Amniotic epithelial cell (primary cell): ENCODE measurements around the gene KLK13.

Experiments
- DNase-seq: peaks from one replicate; pipeline ENCODE4 v3.0.0-alpha.2; 2010; ENCODE audit warnings: low read depth

Gene KLK13

GRCh38 chr19:51091895-51092873 is 27.3 kb upstream of the KLK13 start:
- no peak for DNase-seq

- DNase-seq, result no peak
These were observed 26.2 kb upstream of the KLK13 start for GRCh38 chr19:51091126-51091525.

DNA sequence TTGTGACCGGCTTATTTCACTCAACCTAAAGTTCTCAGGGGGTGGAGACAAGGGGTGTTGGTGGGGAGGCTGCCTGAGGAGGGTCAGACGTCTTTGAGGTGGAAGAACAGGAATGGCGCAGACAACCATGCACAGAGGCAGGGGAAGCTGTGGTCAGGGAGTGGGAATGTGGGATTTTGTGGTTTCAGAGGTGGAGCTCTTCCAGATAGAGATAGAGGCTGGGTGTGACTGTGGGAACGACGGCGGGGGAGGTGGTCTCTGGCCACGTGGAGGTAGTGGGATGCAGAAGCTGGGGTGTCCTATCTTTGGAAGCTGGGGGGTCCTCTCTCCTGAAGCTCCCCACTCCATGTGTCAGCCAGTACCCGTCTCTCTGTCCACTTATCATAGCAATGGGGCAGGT is 25.6 kb upstream of the KLK13 start:
- peak; percentile 37 for DNase-seq

DNA sequence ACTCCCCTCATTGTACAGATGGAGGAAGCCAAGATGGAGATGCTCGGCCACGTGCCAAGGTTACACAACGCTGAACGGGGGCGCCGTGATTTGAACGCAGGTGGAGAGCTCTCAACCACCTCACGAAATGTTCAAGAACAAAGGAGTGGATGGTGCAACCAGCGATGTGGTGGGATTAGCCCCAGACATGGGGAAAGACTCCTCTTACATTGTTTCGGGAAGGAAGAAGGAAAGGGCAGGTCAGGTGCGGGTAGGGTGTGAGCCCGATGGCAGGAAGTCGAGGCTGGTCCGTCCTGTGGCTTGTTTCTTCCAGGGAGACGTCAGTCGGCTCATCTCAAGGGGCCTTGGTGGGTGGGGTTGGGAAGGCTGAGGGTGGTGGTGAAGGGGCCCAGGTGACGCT is 24.9 kb upstream of the KLK13 start:
- DNase-seq, result no peak

DNA sequence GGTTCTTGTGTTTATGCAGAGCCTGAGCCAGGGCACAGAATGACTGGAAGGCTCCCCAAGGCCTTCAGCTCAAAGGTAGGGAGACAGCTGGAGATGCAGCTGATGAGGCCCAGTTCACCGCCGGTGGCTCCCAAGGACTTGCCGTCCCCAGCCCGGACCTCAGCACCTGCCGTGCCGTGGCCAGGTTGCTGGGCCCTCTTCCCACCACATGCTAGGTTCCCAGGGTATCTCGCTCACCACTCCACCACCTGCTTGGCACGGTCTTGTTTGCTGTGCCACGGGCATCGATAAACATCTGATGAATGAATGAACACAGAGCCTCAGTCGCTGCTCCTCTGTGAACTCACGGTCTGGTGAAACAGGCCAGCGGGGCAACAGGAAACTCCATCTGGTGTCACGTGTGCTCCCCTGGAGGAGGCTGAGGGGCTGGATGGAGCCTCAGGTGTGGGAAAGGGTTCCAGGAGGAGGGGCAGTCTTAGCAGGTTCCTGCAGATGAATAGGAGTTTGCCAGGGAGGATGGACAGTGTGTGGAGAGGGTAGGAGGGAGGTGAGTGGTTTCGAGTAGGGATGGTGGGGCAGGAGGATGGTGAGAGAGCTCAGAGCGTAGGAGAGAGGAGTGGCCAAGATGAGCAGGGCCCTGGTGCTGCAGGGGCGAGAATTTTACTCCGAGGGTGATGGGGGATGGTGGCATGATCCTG is 21.4 kb upstream of the KLK13 start:
- DNase-seq, result no peak

- no peak for DNase-seq
These were observed 19.6 kb upstream of the KLK13 start for GRCh38 chr19:51084505-51084904.

- DNase-seq, result no peak
These were observed 18.9 kb upstream of the KLK13 start for GRCh38 chr19:51083783-51084182.

- DNase-seq, result no peak
These were observed 18.3 kb upstream of the KLK13 start for GRCh38 chr19:51083181-51083580.

DNA sequence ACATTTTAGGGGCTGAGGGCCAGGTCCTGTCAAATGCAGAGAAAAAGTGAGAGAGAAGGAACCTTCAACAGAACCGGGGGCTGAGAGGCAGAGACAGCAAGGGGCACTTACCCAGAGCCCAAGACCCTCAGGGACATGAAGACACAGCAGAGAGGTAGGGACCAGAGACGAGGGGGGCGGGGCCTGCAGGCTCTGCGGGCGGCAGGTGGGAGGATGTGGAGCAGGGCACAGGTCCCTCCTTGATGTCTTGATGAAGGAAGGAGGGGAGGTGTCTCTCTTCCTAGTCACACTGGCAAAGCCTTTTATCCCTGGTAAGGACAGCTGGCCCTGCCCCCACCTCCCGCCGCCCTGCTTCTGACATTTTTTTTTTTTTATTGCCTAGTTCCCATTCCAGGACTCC is 17.7 kb upstream of the KLK13 start, which contains the start of gene KLK14:
KLK14 (minus strand) TSS at position 277 of the 400 bp plus-strand sequence; CDS start at position 4, 273 bp downstream.
- DNase-seq, result no peak

- DNase-seq, result no peak
These were observed 16.6 kb upstream of the KLK13 start for GRCh38 chr19:51081476-51081875.

- no peak for DNase-seq
These were observed 14.7 kb upstream of the KLK13 start for GRCh38 chr19:51079481-51080110.

GRCh38 chr19:51078731-51079130 is 13.8 kb upstream of the KLK13 start:
- DNase-seq, result no peak

GRCh38 chr19:51078104-51078503 is 13.2 kb upstream of the KLK13 start:
- DNase-seq, result no peak

DNA sequence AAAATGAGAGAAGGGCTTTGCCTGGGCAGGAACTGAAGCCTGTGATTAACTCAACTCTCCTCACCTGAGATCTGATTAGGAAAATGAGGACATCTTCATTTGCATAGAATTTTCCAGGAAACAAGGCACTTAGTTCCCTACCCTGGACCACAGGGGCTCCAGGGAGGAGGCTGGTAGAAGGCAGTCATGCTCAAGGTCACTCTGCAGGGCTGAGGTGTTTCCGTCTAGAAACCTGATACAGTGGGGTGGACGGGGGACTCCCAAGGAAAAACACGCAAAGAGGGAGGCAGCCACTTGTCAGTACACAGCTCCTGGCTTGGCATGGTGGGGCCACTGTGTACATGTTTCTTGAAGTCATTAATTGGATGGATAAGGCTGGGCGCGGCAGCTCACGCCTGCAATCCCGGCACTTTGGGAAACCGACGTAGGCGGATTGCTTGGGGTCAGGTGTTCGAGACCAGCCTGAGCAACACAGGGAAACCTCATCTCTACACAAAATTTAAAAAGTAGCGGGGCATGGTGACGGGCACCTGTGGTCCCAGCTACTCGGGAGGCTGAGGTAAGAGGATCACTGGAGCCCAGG is 11.8 kb upstream of the KLK13 start:
- DNase-seq, result no peak

DNA sequence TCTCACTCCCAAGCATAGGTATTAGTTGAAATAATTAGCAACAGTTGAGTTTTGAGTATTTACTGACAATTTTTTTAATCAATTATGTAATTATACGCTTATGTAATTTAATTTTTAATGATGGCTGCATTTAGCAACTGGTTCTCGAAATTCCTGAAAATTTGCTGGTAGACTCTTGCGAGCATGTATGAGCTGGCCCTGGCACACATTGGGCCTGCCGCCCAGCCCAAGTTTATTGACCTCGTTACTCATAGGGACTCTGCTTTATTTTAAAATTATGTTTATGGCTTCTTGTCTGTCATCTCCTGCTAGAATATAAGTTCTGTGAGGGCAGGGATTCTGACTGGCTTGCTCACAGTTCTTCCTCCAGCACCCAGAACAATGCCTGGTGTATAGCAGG is 11.1 kb upstream of the KLK13 start:
- no peak for DNase-seq

DNA sequence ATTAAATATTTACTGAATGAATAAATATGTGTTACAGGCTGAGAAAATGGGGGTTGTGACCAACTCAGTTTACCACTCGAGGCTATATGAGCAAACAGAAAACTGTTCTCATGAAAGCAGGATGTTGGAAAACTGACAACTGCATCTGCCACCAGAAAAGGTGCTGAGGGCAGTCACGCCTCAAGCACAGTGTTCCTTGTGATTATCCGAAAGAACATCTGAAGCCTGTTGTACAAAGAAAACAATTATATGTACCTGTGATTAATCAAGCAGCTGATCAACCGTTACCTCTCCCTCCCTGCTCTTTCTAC is 6.2 kb upstream of the KLK13 start:
- DNase-seq, result no peak

- DNase-seq, result no peak
These were observed 5.6 kb upstream of the KLK13 start for GRCh38 chr19:51070334-51071094.

- no peak for DNase-seq
These were observed 1.7 kb upstream of the KLK13 start for GRCh38 chr19:51066393-51067186.

GRCh38 chr19:51065221-51065960 is 499 bp upstream of the KLK13 start:
- DNase-seq, result no peak

DNA sequence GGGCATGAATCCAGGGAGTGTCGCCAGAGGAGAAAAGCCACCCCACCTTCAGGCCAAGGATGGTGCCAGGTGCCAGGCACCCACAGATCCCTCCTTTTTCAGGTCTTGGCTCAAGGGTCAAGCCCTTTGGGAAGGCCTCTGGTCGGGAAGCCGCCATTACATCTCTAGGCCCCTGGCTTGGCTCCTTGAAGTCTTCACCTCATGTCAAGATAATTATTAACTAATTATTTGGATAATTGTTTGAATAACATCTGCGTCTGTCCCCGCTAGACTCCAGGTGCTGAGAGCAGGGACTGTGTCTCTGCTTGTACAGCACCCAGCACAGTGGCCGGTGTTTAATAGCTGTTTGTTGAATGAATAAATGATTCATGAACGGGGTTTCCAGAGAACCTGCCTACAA is 1.2 kb downstream of the KLK13 start:
- no peak for DNase-seq
